HepG2 (cell line): ENCODE data around the gene FOXS1. TPM values are rescaled to one million over a fixed set of nuclear protein-coding genes. Genes with fewer than 3 reads are reported as not detected.

ENCODE experiments used
- ATAC-seq: fragments of 200-7000 bp; cut with Tn5 transposase; 3 replicates; pipeline ENCODE4 v1.9.1; 2020; ENCODE audit warnings: mild to moderate bottlenecking, moderate library complexity
- BruUV-seq: library from RNA; stranded (reverse); fragments of 400-500 nt; replicated peaks from 2 replicates; lab custom pipeline; 2021; lab: Mats Ljungman, UMichigan
- CTCF ChIA-PET: fragments of 300-600 bp; formaldehyde crosslinking; extraction: SDS; loops from one replicate; lab custom pipeline; 2021; ENCODE audit warnings: low total read pairs, inconsistent platforms, low intra/inter-chr PET ratio; lab: Yijun Ruan, JAX
- POLR2A ChIA-PET: fragments of 350-600 bp; sonication (Branson Sonifier 250); formaldehyde crosslinking; loops from one replicate; lab custom pipeline; 2020; ENCODE audit warnings: antibody characterized with exemption, inconsistent platforms; lab: Yijun Ruan, JAX
- DNase-seq: peaks from one replicate; pipeline ENCODE4 v3.0.0-alpha.2; 2015; ENCODE audit warnings: low spot score
- FAIRE-seq: peaks from 3 replicates; lab custom pipeline; 2011; peaks lifted over from hg19 to GRCh38; lab: Jason Lieb, UNC
- H2AFZ ChIP-seq: one replicate; pipeline ENCODE4 v1.6.1; 2011; ENCODE audit warnings: low read length, inconsistent platforms
- H3K27ac ChIP-seq: fragments of 300-600 bp; 3 replicates; pipeline ENCODE4 v1.8.0; 2011; ENCODE audit warnings: mixed run types, mild to moderate bottlenecking, mixed read lengths, low read length, inconsistent platforms; ENCODE audit not compliant: insufficient read depth; ENCODE audit errors: extremely low read length
- H3K27me3 ChIP-seq, 2 experiments: fragments of 200-600 bp in 1 of 2; 2 replicates in 1 of 2; 3 replicates in 1 of 2; pipeline versions ENCODE4 v1.6.0 to v1.8.0; 2011; ENCODE audit warnings: low read length in 2 of 2, mild to moderate bottlenecking in 2 of 2, moderate library complexity in 2 of 2, inconsistent platforms in 1 of 2; ENCODE audit not compliant: insufficient read depth in 2 of 2, control insufficient read depth in 1 of 2
- H3K36me3 ChIP-seq, 2 experiments: fragments of 200-600 bp in 1 of 2; replicated peaks in 1 of 2; 2 replicates in 1 of 2; 3 replicates in 1 of 2; pipeline versions ENCODE4 v1.5.1 to v1.8.0; 2011; ENCODE audit warnings: low read length in 2 of 2, inconsistent platforms in 1 of 2; ENCODE audit not compliant: insufficient read depth in 2 of 2, control insufficient read depth in 1 of 2
- H3K4me1 ChIP-seq: 2 replicates; pipeline ENCODE4 v1.5.1; 2012; ENCODE audit warnings: low read length, inconsistent platforms; ENCODE audit not compliant: insufficient read depth
- H3K4me2 ChIP-seq: 2 replicates; pipeline ENCODE4 v1.6.0; 2011; ENCODE audit warnings: low read depth, low read length, inconsistent platforms
- H3K4me3 ChIP-seq, 3 experiments: fragments of 200-600 bp in 1 of 3; sonication (generic), shearing (Covaris generic) in 1 of 3; replicated peaks in 1 of 3; 2 replicates each; pipeline ENCODE4 v1.5.1; 2011 to 2016; ENCODE audit warnings: low read length in 3 of 3, inconsistent platforms in 2 of 3, low read depth in 2 of 3, mild to moderate bottlenecking in 2 of 3, control low read depth in 1 of 3, mixed read lengths in 1 of 3; ENCODE audit not compliant: insufficient read depth in 1 of 3
- H3K79me2 ChIP-seq: one replicate; pipeline ENCODE4 v1.6.1; 2011; ENCODE audit warnings: low read length, inconsistent platforms; ENCODE audit not compliant: insufficient read depth
- H3K9ac ChIP-seq: 2 replicates; pipeline ENCODE4 v1.6.0; 2011; ENCODE audit warnings: mild to moderate bottlenecking, low read depth, low read length, inconsistent platforms; ENCODE audit not compliant: insufficient read depth
- H3K9me3 ChIP-seq: 2 replicates; pipeline ENCODE4 v1.5.1; 2012; ENCODE audit warnings: mild to moderate bottlenecking, low read length
- H4K20me1 ChIP-seq: 2 replicates; pipeline ENCODE4 v1.6.0; 2011; ENCODE audit warnings: inconsistent platforms, mild to moderate bottlenecking, low read length, moderate library complexity; ENCODE audit not compliant: insufficient read depth
- ETV6 ChIP-seq: sonication (generic); formaldehyde crosslinking; conservative IDR thresholded peaks from 2 replicates; pipeline ENCODE4 v1.4.0; 2020; ENCODE audit warnings: missing genetic modification reagents
- KLF6 ChIP-seq: IDR thresholded peaks from 2 replicates; pipeline ENCODE4 v1.8.0; 2016; ENCODE audit warnings: missing biosample characterization, missing genetic modification reagents
- RBM22 ChIP-seq: fragments of 200-400 bp; formaldehyde crosslinking; optimal IDR thresholded peaks from 2 replicates; pipeline ENCODE3; 2017; ENCODE audit warnings: mild to moderate bottlenecking, low read length, moderate library complexity
- TBL1XR1 ChIP-seq: fragments of 150-350 bp; IDR thresholded peaks from 2 replicates; pipeline ENCODE4 v1.6.1; 2014; ENCODE audit warnings: borderline replicate concordance, low read length; ENCODE audit not compliant: partially characterized antibody
- ZBTB3 ChIP-seq: sonication (generic); formaldehyde crosslinking; IDR thresholded peaks from 2 replicates; pipeline ENCODE4 v1.4.0; 2020; ENCODE audit warnings: low read depth, mild to moderate bottlenecking, moderate library complexity, missing genetic modification reagents, borderline replicate concordance
- ZNF292 ChIP-seq: sonication (generic); formaldehyde crosslinking; IDR thresholded peaks from 2 replicates; pipeline ENCODE4 v1.8.1; 2022; ENCODE audit warnings: mild to moderate bottlenecking, low read depth, missing genetic modification reagents, borderline replicate concordance
- ZNF557 ChIP-seq: sonication (generic); formaldehyde crosslinking; IDR thresholded peaks from 2 replicates; pipeline ENCODE4 v1.4.0; 2020; ENCODE audit warnings: missing genetic modification reagents
- ZZZ3 ChIP-seq: sonication (generic); formaldehyde crosslinking; IDR thresholded peaks from 2 replicates; pipeline ENCODE4 v1.4.0; 2020; ENCODE audit warnings: missing genetic modification reagents, mild to moderate bottlenecking, borderline replicate concordance
- WGBS: methylation state at CpG from one replicate; pipeline ENCODE4 v1.1.6; 2017; ENCODE audit warnings: low lambda C conversion rate; 5-methylcytosine and 5-hydroxymethylcytosine counted together
- in situ Hi-C: cut with HindIII; loops from 2 replicates; pipeline ENCODE4 v1.10.0; 2017; ENCODE audit warnings: low pct_unique_long_range_greater_than_20kb; ENCODE audit not compliant: extremely low pct_ligation_motif_present
- intact Hi-C: fragments of 100-400 bp; cut with micrococcal nuclease; formaldehyde crosslinking; loops from one replicate; pipeline ENCODE4 v1.10.0; 2022; ENCODE audit not compliant: unreplicated experiment
- polyA plus RNA-seq, 8 experiments: library from polyadenylated mRNA; depleted of rRNA in 3 of 8; stranded (reverse) in 7 of 8; unstranded in 1 of 8; fragments of >200 nt; fragmentation: Illumina TruSeq in 4 of 8; extraction: Trizol in 4 of 8; gene quantifications; 2 replicates each; pipeline versions ENCODE4 v1.2.1 to v1.2.3, GENCODE V29; 2011 to 2016; ENCODE audit warnings: low read depth in 4 of 8, missing spikeins in 1 of 8, mixed read lengths in 1 of 8; ENCODE audit not compliant: insufficient read depth in 1 of 8
- total RNA-seq, 5 experiments: library from RNA; depleted of rRNA; stranded (reverse); fragments of >200 nt; fragmentation: Illumina TruSeq; extraction: Trizol; gene quantifications; 2 replicates each; pipeline ENCODE4 v1.2.3, GENCODE V29; 2016; ENCODE audit warnings: low read depth in 1 of 5

FOXS1 gene
- total and polyA plus RNA-seq, 2 of the 13 experiments (the other 11 are each of a cell fraction or from before 2014, with no cell fraction given), result not detected

DNA sequence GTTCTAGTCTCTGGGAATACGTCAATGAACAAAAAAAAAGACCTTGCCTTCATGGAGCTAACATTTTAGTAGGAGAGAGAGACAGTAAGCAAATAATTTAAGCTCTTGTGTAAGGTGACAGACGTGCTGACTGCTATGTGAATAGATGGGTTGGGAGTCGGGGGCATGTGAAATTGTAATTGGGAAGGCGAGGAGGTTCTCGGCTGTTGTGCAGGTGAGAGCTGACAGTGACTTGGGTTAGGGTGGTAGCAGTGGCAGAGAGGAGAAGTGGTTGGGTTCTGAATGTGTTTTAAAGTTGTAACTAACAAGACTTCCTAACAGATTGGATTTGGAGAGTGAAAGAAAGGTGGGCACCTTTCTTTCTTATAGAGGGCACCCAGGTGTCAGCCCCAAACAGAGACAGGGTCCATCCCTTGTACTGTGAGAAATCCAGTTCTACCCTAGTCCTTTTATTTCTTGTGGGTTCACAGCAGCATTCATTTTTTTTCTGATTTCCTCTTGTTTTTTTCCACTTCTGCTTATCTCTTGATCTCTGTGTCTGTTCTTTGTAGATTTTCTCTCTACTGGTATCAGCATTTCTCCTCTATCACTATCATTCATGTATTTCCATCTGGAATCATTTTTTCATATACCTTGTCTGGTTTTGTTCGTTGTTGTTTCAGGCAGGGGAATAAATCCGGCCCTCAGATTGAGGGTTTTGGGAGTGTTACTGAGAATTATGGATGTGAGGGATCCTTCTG, 41.7 kb downstream of the FOXS1 start:
- Histone ChIP-seq H3K27me3 (no peaks in the 10 kb centered on the region), H3K36me3 (peaks cover 14 to 50% of the 10 kb centered on the region in 2 experiments), H3K79me2 (no peaks in the 10 kb centered on the region), H3K9ac (no peak overlapping the region), H3K4me1 (no peaks in the 10 kb centered on the region), H3K9me3 (no peaks in the 10 kb centered on the region)
- ChIA-PET POLR2A (no interaction called here), CTCF (no interaction called here)
- in situ Hi-C loops (no loop called here), intact Hi-C loops (no loop called here)
- 97% methylated on average over 7 of the region's 7 CpGs for WGBS
- BruUV-seq, result TSS peak; percentile 6
- TF ChIP-seq ZBTB3 (no peak), ZNF557 (CRISPR knock-in tag) (no peak), KLF6 (CRISPR knock-in tag) (no peak), ZNF292 (CRISPR knock-in tag) (no peak), RBM22 (peak; percentile 94), TBL1XR1 (no peak)
- TF ChIP-seq, all 625 proteins: peak for 1
- Histone ChIP-seq H2AFZ (no peak overlapping the region), H4K20me1 (no peaks in the 10 kb centered on the region), H3K4me2 (no peak overlapping the region), H3K27ac (no peak overlapping the region), H3K4me3 (no peak overlapping the region)
- DNase-seq, result no peak
- no peak for ATAC-seq
- FAIRE-seq, result no peak

GRCh38 chr20:31801508-31801907, 43.9 kb downstream of the FOXS1 start:
- H3K27ac ChIP-seq, result no peak overlapping the region
- CTCF ChIA-PET, result no interaction called here
- no TSS peak for BruUV-seq

More at GRCh38 chr20:31801508-31801907, 43.9 kb downstream of the FOXS1 start:
- no peak overlapping the region for H3K4me3 ChIP-seq
- in situ Hi-C loops (no loop called here), intact Hi-C loops (no loop called here)
- ATAC-seq, result no peak
- TF ChIP-seq ETV6 (no peak), ZZZ3 (CRISPR knock-in tag) (no peak), RBM22 (peak; percentile 29)
- no peaks in the 10 kb centered on the region for H3K79me2 ChIP-seq
- peaks cover 30 to 69% of the 10 kb centered on the region in 2 experiments for H3K36me3 ChIP-seq
- POLR2A ChIA-PET, result no interaction called here
- H3K27me3 ChIP-seq, result no peaks in the 10 kb centered on the region
- H3K4me1 ChIP-seq, result no peaks in the 10 kb centered on the region
- H3K4me2 ChIP-seq, result no peak overlapping the region
- WGBS, result 95% methylated on average over 7 of the region's 7 CpGs
- no peaks in the 10 kb centered on the region for H4K20me1 ChIP-seq
- no peak overlapping the region for H2AFZ ChIP-seq
- no peak for DNase-seq
- H3K9ac ChIP-seq, result no peak overlapping the region
- no peaks in the 10 kb centered on the region for H3K9me3 ChIP-seq
- no peak for FAIRE-seq
